Neutrophil (primary cell): Measurements from ENCODE around the gene CCNA1.

Experiments used
- H3K27ac ChIP-seq: fragments of 200-600 bp; sonication (generic); 2 replicates; pipeline ENCODE4 v1.5.1; 2016; ENCODE audit warnings: mild to moderate bottlenecking, moderate library complexity
- H3K27me3 ChIP-seq: fragments of 200-600 bp; sonication (generic); 2 replicates; pipeline ENCODE4 v1.6.0; 2016; ENCODE audit warnings: mild to moderate bottlenecking
- H3K36me3 ChIP-seq: fragments of 200-600 bp; sonication (generic); 2 replicates; pipeline ENCODE4 v1.5.1; 2017
- H3K4me1 ChIP-seq, 2 experiments: fragments of 200-600 bp in 1 of 2; sonication (generic) in 1 of 2; 1 replicate in 1 of 2; 2 replicates in 1 of 2; pipeline versions ENCODE4 v1.5.1 to v1.6.1; 2013 to 2016; ENCODE audit warnings: low read depth in 1 of 2, low read length in 1 of 2, mild to moderate bottlenecking in 1 of 2, moderate library complexity in 1 of 2; ENCODE audit not compliant: control insufficient read depth in 1 of 2, insufficient read depth in 1 of 2
- H3K4me3 ChIP-seq, 2 experiments: fragments of 200-600 bp in 1 of 2; sonication (generic) in 1 of 2; 1 replicate in 1 of 2; 2 replicates in 1 of 2; pipeline ENCODE4 v1.5.1; 2013 to 2016; ENCODE audit warnings: low read depth in 1 of 2, low read length in 1 of 2, mild to moderate bottlenecking in 1 of 2, moderate library complexity in 1 of 2
- H3K9me3 ChIP-seq: fragments of 200-600 bp; sonication (generic); 2 replicates; pipeline ENCODE4 v1.5.1; 2016
- CTCF ChIP-seq: fragments of 200-600 bp; sonication (generic); IDR thresholded peaks from 2 replicates; pipeline ENCODE4 v1.5.1; 2016; ENCODE audit warnings: antibody characterized with exemption

CCNA1 gene

GRCh38 chr13:36414461-36414860, 17.8 kb upstream of the CCNA1 start:
- Histone ChIP-seq H3K27ac (no peak overlapping the region), H3K9me3 (no peaks in the 10 kb centered on the region), H3K4me1 (peaks cover 0 to 16% of the 10 kb centered on the region in 2 experiments), H3K36me3 (no peaks in the 10 kb centered on the region), H3K27me3 (no peaks in the 10 kb centered on the region), H3K4me3 (no peak overlapping the region)
- no peak for TF ChIP-seq CTCF

GRCh38 chr13:36417331-36417730, 15.0 kb upstream of the CCNA1 start:
- Histone ChIP-seq H3K4me1 (peaks cover 3 to 26% of the 10 kb centered on the region in 2 experiments), H3K9me3 (no peaks in the 10 kb centered on the region), H3K27me3 (no peaks in the 10 kb centered on the region), H3K4me3 (no peak overlapping the region), H3K27ac (peak overlapping the region; percentile 24), H3K36me3 (no peaks in the 10 kb centered on the region)
- no peak for TF ChIP-seq CTCF

- Histone ChIP-seq H3K9me3 (no peaks in the 10 kb centered on the region), H3K27me3 (no peaks in the 10 kb centered on the region), H3K4me3 (no peak overlapping the region), H3K36me3 (no peaks in the 10 kb centered on the region), H3K27ac (peak overlapping the region; percentile 24), H3K4me1 (peaks cover 3 to 26% of the 10 kb centered on the region in 2 experiments)
- no peak for TF ChIP-seq CTCF
Observed at GRCh38 chr13:36418022-36418805, 14.1 kb upstream of the CCNA1 start.

- H3K27ac ChIP-seq: no peak overlapping the region
- peak; percentile 74 for TF ChIP-seq CTCF
- no peaks in the 10 kb centered on the region for H3K9me3 ChIP-seq
- H3K4me3 ChIP-seq: no peak overlapping the region
- H3K4me1 ChIP-seq: peaks cover 3 to 26% of the 10 kb centered on the region in 2 experiments
- no peaks in the 10 kb centered on the region for H3K27me3 ChIP-seq
- no peaks in the 10 kb centered on the region for H3K36me3 ChIP-seq
Observed at GRCh38 chr13:36420437-36420891, 11.8 kb upstream of the CCNA1 start.

GRCh38 chr13:36421447-36421846, 10.8 kb upstream of the CCNA1 start:
- no peaks in the 10 kb centered on the region for H3K36me3 ChIP-seq
- no peak overlapping the region for H3K27ac ChIP-seq
- no peak overlapping the region for H3K4me3 ChIP-seq
- no peak for TF ChIP-seq CTCF
- no peaks in the 10 kb centered on the region for H3K27me3 ChIP-seq
- no peaks in the 10 kb centered on the region for H3K9me3 ChIP-seq
- H3K4me1 ChIP-seq: peaks cover 3 to 26% of the 10 kb centered on the region in 2 experiments
